K562 (cell line): ENCODE data around the gene ZGLP1. TPM values are rescaled to one million over a fixed set of nuclear protein-coding genes. Genes with fewer than 3 reads are reported as not detected.

Source experiments
- ASH1L ChIP-seq: fragments of 450-650 bp; IDR thresholded peaks from 2 replicates; pipeline ENCODE4 v1.6.1; 2018; ENCODE audit warnings: borderline replicate concordance, mild to moderate bottlenecking, low read depth; ENCODE audit not compliant: partially characterized antibody
- BMI1 ChIP-seq: fragments of 150-350 bp; IDR thresholded peaks from 2 replicates; pipeline ENCODE4 v1.6.1; 2014; ENCODE audit warnings: low read length
- E2F3 ChIP-seq: fragments of 250-450 bp; sonication (Bioruptor Pico); IDR thresholded peaks from 2 replicates; pipeline ENCODE4 v1.4.0; 2020; ENCODE audit warnings: mild to moderate bottlenecking
- ETV5 ChIP-seq: sonication (generic); formaldehyde crosslinking; IDR thresholded peaks from 2 replicates; pipeline ENCODE4 v1.4.0; 2020; ENCODE audit warnings: low read depth, mild to moderate bottlenecking, missing genetic modification reagents
- PATZ1 ChIP-seq: fragments of 250-450 bp; sonication (Bioruptor Pico); IDR thresholded peaks from 2 replicates; pipeline ENCODE4 v1.5.0; 2020; ENCODE audit warnings: mild to moderate bottlenecking, borderline replicate concordance
- RERE ChIP-seq: sonication (generic); formaldehyde crosslinking; IDR thresholded peaks from 2 replicates; pipeline ENCODE4 v1.8.0; 2023; ENCODE audit warnings: missing genetic modification reagents, mild to moderate bottlenecking, borderline replicate concordance
- SIN3A ChIP-seq, 2 experiments: fragments of 150-350 bp in 1 of 2; IDR thresholded peaks; 2 replicates each; pipeline ENCODE4 v1.6.1; 2011 to 2016; ENCODE audit warnings: borderline replicate concordance in 2 of 2, low read depth in 2 of 2, low read length in 2 of 2, mild to moderate bottlenecking in 2 of 2, moderate library complexity in 2 of 2; ENCODE audit not compliant: control insufficient read depth in 1 of 2
- SMAD4 ChIP-seq: fragments of 250-450 bp; sonication (Bioruptor Pico); conservative IDR thresholded peaks from 2 replicates; pipeline ENCODE4 v1.8.0; 2021; ENCODE audit warnings: inconsistent platforms, mild to moderate bottlenecking, moderate library complexity
- SMARCE1 ChIP-seq: fragments of 450-650 bp; IDR thresholded peaks from 2 replicates; pipeline ENCODE4 v1.7.1; 2016; ENCODE audit warnings: mild to moderate bottlenecking
- SRSF3 ChIP-seq: fragments of 200-400 bp; formaldehyde crosslinking; IDR thresholded peaks from 2 replicates; pipeline ENCODE4 v1.6.1; 2016; ENCODE audit warnings: mild to moderate bottlenecking, low read length, moderate library complexity; ENCODE audit not compliant: insufficient read depth
- TAF1 ChIP-seq: IDR thresholded peaks from 2 replicates; pipeline ENCODE4 v1.6.1; 2011; ENCODE audit warnings: mild to moderate bottlenecking, low read length, moderate library complexity; ENCODE audit not compliant: insufficient read depth, control insufficient read depth, severe bottlenecking; ENCODE audit errors: extremely low read depth
- TAL1 ChIP-seq: fragments of 450-650 bp; IDR thresholded peaks from 2 replicates; pipeline ENCODE4 v1.6.1; 2016; ENCODE audit warnings: mild to moderate bottlenecking
- TCF15 ChIP-seq: fragments of 250-450 bp; sonication (Bioruptor Pico); IDR thresholded peaks from 2 replicates; pipeline ENCODE4 v1.8.0; 2022; ENCODE audit warnings: moderate library complexity, mild to moderate bottlenecking, inconsistent platforms
- ZNF12 ChIP-seq: sonication (generic); formaldehyde crosslinking; IDR thresholded peaks from 2 replicates; pipeline ENCODE4 v1.4.0; 2020; ENCODE audit warnings: mild to moderate bottlenecking, missing genetic modification reagents
- ZNF263 ChIP-seq: sonication (generic); formaldehyde crosslinking; IDR thresholded peaks from 2 replicates; pipeline ENCODE4 v1.8.0; 2022; ENCODE audit warnings: mild to moderate bottlenecking, missing genetic modification reagents, borderline replicate concordance
- ZNF398 ChIP-seq: fragments of 250-450 bp; sonication (Bioruptor Pico); IDR thresholded peaks from 2 replicates; pipeline ENCODE4 v1.8.0; 2021; ENCODE audit warnings: moderate library complexity, mild to moderate bottlenecking, inconsistent platforms
- polyA plus RNA-seq, 8 experiments: library from polyadenylated mRNA; depleted of rRNA in 4 of 8; stranded (reverse) in 5 of 8; unstranded in 3 of 8; fragments of >200 nt; fragmentation: Nextera tagmentation in 2 of 8; fragmentation: Illumina TruSeq in 1 of 8; extraction: Ambion mirVana in 2 of 8; extraction: Trizol in 1 of 8; gene quantifications; 2 replicates each; pipeline versions ENCODE4 v1.2.1 to v1.2.3, GENCODE V29; 2011 to 2014; ENCODE audit warnings: inconsistent platforms in 1 of 8, missing spikeins in 1 of 8
- total RNA-seq, 7 experiments: library from RNA; depleted of rRNA in 6 of 7; stranded (reverse); fragments of >200 nt in 6 of 7; fragmentation: Illumina TruSeq in 2 of 7; extraction: Trizol in 2 of 7; gene quantifications; 2 replicates each; pipeline versions ENCODE4 v1.2.1 to v1.2.3, GENCODE V29; 2011 to 2021; ENCODE audit warnings: low replicate concordance in 1 of 7

ZGLP1 gene
- total and polyA plus RNA-seq, 9 of the 15 experiments (the other 6 are each of a cell fraction or from before 2014, with no cell fraction given) = 0.24 to 4.5 (median 2.2) TPM

GRCh38 chr19:10332965-10333757 lies 23.5 kb upstream of the ZGLP1 start, which contains the start of gene RAVER1 (continued):
- no peak for TF ChIP-seq RERE (CRISPR knock-in tag)
- TF ChIP-seq ZNF398 = no peak
- TF ChIP-seq BMI1 = peak; percentile 73; the same call in 1 of the 2 replicates
- TF ChIP-seq TAF1 = peak; percentile 96
- TF ChIP-seq TAL1 = peak; percentile 3; the same call in 1 of the 2 replicates
- no peak for TF ChIP-seq SRSF3
- peak; percentile 66 for TF ChIP-seq ASH1L
- peak; percentile 70 for TF ChIP-seq SMAD4 (CRISPR knock-in tag)
- TF ChIP-seq SIN3A (IDR thresholded peaks at IDR 0.05; ENCODE audit: borderline replicate concordance in 2 of 2, control insufficient read depth in 1 of 2, low read depth in 2 of 2, low read length in 2 of 2) = peak in 1 of 2 experiments; percentile 82; a peak in 3 of 4 replicates
- TF ChIP-seq E2F3 (CRISPR knock-in tag) = peak; percentile 29; the same call in 1 of the 2 replicates
- TF ChIP-seq ZNF263 (CRISPR knock-in tag) = peak; percentile 57; the same call in 1 of the 2 replicates
- peak; percentile 40; the same call in 1 of the 2 replicates for TF ChIP-seq PATZ1 (CRISPR knock-in tag)
- peak; percentile 74 for TF ChIP-seq ETV5 (CRISPR knock-in tag)
- TF ChIP-seq ZNF12 = no peak; the same call in 1 of the 2 replicates
- TF ChIP-seq SMARCE1 = peak; percentile 45; the same call in 1 of the 2 replicates
- no peak for TF ChIP-seq TCF15
